Skin epidermis (tissue), 12 donors: ENCODE measurements around the gene TEX2.
"Not testable (repeated sequence)": the region's sequence is repeated elsewhere in the genome, so short reads cannot be mapped to it uniquely, and the experiment has no call there.

Experiments
- H3K27ac ChIP-seq, 21 experiments: fragments of 200-600 bp; sonication (generic) in 11 of 21; one replicate each; pipeline ENCODE4 v1.5.0; 2020; ENCODE audit warnings: mild to moderate bottlenecking in 3 of 21, inconsistent platforms in 2 of 21, moderate library complexity in 2 of 21
- H3K4me3 ChIP-seq, 7 experiments: fragments of 200-600 bp; sonication (generic) in 2 of 7; one replicate each; pipeline ENCODE4 v1.5.0; 2020; ENCODE audit warnings: inconsistent platforms in 2 of 7, mild to moderate bottlenecking in 2 of 7, moderate library complexity in 1 of 7

TEX2 gene

DNA sequence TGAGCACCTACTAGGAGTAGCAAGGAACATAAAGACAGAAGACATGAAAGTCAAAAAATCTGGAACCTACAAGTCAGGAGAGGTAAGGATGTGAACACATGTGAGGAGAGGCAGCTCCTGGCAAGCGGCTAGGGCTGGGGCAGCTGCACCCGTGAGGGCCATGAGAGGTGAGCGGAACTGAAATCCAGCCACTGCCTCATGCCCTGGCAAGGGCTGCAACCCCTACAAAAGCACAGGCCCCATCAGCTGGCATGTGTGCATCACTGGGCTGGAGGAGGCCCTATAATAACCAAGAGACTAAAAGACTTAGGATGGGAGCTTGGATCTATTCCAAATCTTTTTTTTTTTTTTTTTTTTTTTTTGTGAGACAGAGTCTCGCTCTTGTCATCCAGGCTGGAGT, 92.8 kb downstream of the TEX2 start:
- Histone ChIP-seq H3K27ac (no peak overlapping the region), H3K4me3 (no peak overlapping the region)

GRCh38 chr17:64167666-64168065, 95.4 kb downstream of the TEX2 start:
- H3K27ac ChIP-seq, H3K4me3 ChIP-seq: not testable (repeated sequence)

DNA sequence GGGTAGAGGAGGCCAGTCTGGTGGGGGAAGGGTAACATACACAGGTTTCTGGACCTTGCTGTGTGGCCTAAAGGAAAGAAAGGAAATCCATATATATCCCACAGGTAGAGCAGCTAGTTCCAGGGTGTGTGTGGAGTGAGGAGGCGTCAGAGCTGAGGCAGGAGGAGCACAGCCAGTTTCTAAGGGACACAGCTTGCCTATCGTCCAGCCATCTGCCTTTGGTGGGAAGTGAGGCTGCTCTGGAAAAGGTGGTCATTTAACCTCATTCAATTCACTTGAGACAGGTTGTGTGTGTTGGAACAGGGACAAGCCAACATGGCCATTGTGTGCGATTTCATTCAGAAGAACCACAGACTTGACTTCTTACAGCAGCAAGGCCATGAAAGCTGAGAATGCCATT, 96.2 kb downstream of the TEX2 start:
- Histone ChIP-seq H3K4me3 (no peak overlapping the region), H3K27ac (no peak overlapping the region)

GRCh38 chr17:64165347-64165746, 97.7 kb downstream of the TEX2 start:
- Histone ChIP-seq H3K27ac (no peak overlapping the region), H3K4me3 (no peak overlapping the region)

DNA sequence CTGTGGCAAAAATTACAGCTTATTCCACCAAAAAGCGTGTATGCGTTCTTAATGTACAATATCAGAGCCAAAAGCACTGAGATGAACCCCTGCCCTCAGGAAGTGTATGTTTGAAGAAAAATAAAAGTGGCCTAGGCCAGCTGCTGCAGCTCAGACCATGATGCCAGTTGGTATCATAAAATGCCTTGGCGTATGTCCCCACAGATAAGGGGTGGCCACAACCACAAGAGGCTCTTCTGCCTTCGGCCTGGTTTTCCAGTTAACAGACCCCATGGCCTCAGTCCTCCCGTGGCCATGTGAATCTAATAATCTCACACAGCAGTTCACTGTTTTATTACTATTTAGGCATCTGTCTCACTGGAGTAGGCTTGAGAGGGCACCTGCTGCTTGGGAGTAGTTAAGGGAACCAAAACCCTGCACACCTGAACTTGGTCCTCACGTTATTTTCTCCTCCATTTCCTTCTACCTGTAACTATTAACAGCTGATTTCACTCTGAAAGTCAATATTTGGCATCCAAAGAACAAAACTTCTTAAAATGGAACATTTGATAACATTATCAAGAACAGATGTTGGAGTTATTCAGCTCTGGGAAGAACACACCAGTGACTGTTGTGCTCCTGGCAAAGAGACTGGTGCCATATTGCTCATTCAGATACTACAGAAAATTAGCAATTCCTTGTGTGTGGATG, 98.3 kb downstream of the TEX2 start:
- Histone ChIP-seq H3K27ac (no peak overlapping the region), H3K4me3 (no peak overlapping the region)

DNA sequence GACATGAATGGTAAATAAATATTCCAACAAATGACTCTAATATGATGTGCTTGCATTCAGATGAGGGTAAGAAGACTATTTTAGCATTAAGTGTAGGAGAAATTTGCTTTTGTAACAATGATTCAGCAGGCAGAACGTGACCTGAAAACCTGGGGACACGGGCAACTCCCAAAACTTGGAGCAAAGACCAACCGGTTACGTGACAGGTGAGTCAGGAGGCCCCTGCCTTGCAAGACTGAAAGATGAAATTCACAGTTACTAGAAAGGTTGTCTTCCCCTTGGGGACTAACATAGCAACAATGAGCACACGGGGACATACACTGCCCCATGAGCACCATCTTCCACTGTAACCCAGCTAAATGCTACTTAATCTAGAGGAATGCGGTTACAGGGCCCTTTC, 99.6 kb downstream of the TEX2 start:
- H3K4me3 ChIP-seq: no peak overlapping the region
- H3K27ac ChIP-seq: peak overlapping the region in 2 of 21 experiments; percentile 15 to 31

DNA sequence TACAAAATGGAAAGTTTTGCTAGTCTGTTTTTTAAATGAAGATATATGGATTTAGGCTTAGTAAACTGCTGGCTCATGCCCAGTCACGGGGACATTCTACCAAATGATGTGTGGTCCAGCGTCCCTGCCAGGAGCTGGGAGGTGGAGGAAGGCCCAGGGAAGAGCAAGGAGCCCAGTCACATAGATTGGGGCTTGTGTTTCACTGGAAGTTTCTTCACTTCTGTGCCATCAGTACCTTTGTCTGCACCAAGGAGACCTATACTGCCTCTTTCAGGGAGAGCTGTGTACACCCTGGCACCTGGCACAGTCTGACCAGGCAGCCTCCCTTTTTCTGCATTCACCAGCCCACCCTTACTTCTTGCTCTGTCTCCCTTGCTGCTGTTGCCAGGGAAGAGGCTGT, 100.5 kb downstream of the TEX2 start:
- Histone ChIP-seq H3K4me3 (no peak overlapping the region), H3K27ac (peak overlapping the region in 3 of 21 experiments; percentile 15 to 31 (median 19))

DNA sequence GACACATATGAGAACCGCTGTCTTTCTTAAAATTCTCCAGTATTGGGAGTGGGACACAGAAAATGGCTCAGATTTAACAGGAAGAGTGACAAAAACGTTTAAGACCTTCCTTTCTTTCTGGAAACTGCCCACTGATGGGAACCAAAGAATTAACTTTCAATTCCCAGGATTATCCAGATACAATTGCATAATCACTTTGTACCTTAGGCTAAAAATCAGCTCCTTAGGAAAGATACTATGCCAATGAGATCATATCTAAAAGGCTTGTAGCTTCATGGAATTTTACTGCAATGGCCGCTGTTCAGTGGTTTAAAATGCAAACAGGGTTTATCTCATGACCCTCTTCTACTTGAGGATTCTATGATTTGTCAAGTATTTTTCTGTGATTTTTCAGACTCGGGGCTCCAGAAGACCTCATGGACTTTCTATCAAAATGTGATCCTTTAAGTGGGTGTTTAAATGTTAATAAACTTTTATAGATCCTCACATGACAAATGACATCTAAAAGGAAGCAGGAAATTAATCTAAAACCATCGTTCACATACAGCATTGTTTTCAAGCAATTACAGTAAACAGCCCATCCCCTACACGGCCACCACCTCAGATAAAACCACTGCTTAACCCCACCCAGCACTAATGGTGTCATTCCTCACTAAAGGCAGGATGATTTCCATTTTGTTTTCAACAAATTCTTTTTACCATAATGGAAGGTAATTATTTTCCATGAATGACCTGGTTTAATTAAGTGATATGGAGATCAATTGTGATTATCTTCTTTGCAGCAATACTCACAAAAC, 101.5 kb downstream of the TEX2 start:
- H3K27ac ChIP-seq: peak overlapping the region in 1 of 21 experiments; percentile 3
- H3K4me3 ChIP-seq: no peak overlapping the region

DNA sequence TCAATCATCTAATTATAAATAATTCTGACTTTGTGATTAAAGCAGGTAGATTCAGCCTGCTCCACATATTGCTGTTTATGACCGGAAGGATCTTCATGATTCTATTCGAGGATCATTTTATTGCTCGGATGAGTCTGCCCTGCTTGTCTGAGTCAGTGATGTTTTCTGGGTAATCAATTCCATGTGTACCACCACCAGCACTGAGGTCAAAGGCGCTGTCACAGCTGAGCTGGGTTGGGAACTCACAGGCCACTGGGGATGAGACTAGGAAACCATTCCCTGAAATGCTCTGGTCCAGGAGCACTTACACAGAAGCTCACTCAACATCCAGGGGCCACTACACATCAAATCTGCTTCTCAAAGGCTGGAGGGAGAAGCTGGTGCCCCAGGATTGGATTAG, 102.7 kb downstream of the TEX2 start:
- Histone ChIP-seq H3K4me3 (no peak overlapping the region), H3K27ac (peak overlapping the region in 3 of 21 experiments; percentile 2 to 34 (median 25))

GRCh38 chr17:64158831-64159590, 104.0 kb downstream of the TEX2 start:
- Histone ChIP-seq H3K4me3 (no peak overlapping the region), H3K27ac (no peak overlapping the region)

DNA sequence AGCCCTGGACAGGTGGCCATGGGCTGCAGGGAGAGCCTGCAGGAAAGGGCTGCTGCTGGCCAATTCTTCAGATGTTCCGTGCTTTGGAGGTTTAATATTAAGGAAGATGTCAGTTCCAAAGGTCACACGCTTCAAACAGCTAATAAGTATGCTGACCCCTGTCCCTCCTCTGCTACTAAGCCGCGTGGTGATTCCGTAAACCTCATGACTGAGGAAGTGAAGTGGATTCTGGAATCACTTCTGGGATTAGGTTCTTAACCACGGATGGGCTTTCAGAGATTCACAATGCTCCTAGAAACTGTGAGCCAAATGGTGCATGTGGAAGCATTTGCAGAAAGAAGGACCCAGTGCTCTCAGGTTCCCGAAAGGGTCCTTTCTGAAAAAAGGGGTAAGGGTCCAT, 104.7 kb downstream of the TEX2 start:
- no peak overlapping the region for H3K4me3 ChIP-seq
- no peak overlapping the region for H3K27ac ChIP-seq

DNA sequence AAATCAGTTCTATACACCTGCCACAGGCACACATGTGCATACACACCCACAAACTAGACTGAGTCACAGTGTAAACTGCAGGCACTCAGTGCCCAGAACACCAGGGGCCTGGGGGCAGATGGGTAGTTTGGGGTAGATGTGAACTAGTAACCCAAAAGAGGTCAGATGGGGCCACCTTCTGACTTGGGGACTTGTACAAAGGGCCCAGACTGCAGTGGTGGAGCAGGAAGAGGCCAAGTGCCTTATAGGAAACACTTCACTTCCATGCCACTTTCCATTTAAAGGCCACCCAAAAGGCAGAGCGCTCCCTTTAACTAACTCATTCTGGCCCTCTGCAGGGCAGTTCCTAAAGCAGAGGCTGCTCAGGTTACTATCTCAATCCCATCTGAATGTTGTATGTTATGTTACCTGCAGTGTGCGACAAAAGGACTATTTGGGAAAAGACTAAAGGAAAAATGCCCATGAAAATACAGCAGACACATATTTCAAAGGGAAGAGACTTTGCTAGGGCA, 105.3 kb downstream of the TEX2 start:
- Histone ChIP-seq H3K4me3 (no peak overlapping the region), H3K27ac (peak overlapping the region in 1 of 21 experiments; percentile 10)

DNA sequence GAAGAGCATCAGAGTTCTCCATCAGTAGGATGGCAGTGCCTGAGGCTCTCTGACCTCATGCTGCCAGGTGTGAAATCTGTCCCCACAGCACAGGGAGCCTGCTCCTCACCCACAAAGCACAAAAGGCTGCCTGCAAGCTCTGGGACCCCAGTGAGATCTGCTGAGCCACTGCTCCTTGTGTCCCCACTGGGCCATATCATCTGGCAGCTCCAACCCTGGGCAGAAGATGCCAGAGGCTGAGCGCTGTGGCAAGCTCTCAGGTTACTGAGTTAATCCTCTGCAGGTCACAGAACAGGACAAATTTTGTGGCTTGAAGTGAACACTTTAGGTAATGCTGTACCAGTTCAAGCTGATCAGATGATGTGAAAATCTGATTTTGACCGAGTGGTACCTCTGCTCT, 106.4 kb downstream of the TEX2 start:
- Histone ChIP-seq H3K4me3 (no peak overlapping the region), H3K27ac (peak overlapping the region in 7 of 21 experiments; percentile 12 to 66 (median 44))

- Histone ChIP-seq H3K27ac (peak overlapping the region in 10 of 21 experiments; percentile 12 to 53 (median 42)), H3K4me3 (no peak overlapping the region)
These were observed 107.1 kb downstream of the TEX2 start for GRCh38 chr17:64155751-64156544.

- H3K27ac ChIP-seq: peak overlapping the region in 1 of 21 experiments; percentile 53
- H3K4me3 ChIP-seq: no peak overlapping the region
These were observed 107.9 kb downstream of the TEX2 start for GRCh38 chr17:64155129-64155528.

- Histone ChIP-seq H3K27ac (no peak overlapping the region), H3K4me3 (no peak overlapping the region)
These were observed 108.3 kb downstream of the TEX2 start for GRCh38 chr17:64154717-64155116.

DNA sequence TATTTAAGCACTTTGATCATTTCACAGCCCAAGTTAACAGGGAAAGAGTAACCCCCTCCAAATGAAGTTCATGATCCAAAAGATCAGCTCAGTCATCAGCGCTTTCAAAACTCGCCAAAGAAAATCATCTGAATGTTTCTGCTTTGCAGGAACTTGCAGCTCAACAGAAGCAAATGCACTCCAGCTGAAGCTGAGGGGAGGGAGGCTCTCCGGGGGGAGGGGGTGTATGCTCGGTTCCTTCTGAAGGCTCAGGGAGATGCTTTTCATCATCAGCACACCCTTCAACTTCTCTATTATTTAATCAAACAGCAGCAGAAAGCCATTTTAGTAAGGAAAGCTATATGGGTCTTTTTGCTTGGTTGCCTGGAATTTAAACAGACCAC, 108.8 kb downstream of the TEX2 start:
- Histone ChIP-seq H3K27ac (no peak overlapping the region), H3K4me3 (no peak overlapping the region)

DNA sequence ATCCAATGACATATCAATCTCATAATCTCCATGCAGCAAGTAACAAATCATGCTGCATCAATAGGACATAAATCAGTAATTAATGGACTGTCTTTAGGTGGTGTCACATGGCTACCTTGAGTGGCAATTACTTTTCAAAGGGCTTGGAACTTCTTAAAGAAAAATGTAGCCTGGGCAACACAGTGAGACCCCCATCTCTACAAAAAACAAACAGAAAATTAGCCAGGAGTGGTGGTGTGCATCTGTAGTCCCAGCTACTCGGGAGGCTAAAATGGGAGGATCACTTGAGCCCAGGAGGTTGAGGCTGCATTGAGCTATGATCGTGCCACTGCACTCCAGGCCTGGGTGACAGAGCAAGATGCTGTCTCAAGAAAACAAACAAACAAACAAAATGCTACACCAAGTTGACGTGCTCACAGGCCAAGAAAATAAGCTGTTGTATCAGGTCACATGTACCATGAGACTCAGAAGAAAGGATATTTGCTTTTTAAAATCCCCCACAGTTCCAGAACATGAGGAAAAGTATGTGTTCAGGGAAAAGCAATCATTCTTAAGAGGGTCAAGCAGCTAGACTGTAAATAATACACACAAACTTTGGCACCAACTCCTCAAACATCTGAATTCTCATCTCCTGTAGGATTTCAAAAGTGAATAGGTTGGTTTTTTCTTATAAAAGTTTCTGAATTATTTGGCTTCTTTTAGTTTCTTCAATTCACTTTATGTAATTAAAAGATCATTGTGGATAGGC, 109.3 kb downstream of the TEX2 start:
- H3K4me3 ChIP-seq: no peak overlapping the region
- H3K27ac ChIP-seq: no peak overlapping the region
